HG03378 (cell line): ENCODE data around the gene BCL2L1.
A peak's percentile ranks its signal among the peaks of the same experiment; 100 is the strongest.

Source experiments
- ATAC-seq: cut with Tn5 transposase; IDR thresholded peaks from one replicate; pipeline ENCODE4 v1.9.1; 2021; ENCODE audit warnings: mild to moderate bottlenecking, moderate library complexity; ENCODE audit not compliant: unreplicated experiment

BCL2L1 gene

DNA sequence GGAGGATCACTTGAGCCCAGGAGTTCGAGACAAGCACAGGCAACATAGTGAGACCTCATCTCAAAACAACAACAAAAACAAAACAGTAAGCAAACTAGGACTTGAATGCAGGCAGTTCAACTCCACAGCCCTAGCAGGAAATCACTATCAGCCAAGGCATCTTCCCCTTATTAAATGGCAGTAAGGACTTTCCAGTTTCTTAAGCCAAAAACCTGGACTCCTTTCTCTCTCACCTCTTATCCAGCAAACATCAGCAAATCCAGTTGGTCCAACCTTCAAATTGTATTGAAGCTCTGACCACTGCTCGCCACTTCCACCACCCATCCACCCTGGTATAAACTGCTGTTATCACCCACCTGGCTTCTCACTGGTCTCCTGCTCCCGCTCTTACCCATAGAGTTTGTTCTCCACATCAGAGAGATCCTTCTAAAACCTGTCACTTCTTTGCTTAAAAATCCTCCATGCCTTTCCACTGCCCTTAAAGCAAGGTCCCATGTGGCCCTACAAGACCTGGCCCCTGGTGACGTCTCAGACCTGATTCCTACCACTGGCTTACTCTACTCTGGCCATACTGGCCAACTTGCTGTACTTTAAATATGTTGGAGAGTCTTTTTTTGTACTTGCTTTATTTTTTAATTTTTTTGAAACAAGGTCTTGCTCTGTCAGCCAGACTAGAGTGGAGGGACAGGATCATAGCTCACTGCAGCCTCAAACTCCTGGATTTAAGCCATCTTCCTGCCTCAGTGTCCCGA lies 27.6 kb downstream of the BCL2L1 start:
- no peak for ATAC-seq

DNA sequence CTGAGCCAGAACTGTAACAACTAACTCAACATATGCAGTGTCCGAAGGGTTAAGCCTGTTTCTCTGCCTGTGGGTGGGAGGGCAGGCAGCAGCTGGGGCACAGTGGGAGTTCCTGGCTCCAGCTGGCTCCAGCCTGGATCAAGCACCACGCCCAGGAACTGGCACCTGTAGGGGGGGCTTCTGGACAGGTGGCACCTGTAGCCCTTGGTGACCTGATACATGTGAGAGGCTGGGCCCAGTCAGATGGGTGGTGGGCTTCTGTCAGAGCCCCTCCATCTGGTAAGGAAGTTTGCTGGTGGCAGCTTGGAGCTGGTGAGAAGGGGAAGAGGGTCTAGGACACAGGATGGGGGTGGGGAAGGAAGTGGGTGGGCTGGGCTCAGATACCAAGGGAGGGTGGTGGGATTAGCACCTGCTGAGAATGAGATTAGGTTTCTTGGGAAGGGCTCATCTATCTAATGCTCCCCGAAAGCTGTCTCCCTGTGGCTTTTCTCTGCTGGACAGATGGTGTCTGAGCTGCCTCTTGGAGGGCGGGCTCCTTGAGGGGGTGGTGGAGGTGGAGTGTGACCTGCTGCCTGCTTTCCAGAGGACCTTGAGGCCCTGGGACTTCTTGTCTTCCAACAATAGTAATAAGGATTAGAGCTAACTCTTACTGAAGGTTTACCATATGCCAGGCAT lies 28.5 kb downstream of the BCL2L1 start:
- no peak for ATAC-seq

DNA sequence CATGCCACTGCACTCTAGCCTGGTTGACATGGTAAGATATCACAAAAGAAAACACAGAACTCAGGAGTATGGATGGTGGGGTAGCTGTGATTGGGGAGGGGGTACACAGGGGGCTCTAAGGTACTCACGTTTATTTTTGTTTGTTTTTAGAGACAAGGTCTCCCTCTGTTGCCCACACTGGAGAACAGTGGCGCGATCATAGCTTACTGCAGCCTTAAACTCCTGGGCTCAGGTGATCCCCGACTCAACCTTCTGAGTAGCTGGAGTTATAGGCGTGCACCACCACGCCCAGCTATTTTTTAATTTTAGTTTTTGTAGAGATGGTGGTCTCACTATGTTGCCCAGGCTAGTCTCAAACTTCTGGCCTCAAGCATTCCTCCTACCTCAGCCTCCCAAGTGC lies 29.3 kb downstream of the BCL2L1 start:
- ATAC-seq, result no peak

DNA sequence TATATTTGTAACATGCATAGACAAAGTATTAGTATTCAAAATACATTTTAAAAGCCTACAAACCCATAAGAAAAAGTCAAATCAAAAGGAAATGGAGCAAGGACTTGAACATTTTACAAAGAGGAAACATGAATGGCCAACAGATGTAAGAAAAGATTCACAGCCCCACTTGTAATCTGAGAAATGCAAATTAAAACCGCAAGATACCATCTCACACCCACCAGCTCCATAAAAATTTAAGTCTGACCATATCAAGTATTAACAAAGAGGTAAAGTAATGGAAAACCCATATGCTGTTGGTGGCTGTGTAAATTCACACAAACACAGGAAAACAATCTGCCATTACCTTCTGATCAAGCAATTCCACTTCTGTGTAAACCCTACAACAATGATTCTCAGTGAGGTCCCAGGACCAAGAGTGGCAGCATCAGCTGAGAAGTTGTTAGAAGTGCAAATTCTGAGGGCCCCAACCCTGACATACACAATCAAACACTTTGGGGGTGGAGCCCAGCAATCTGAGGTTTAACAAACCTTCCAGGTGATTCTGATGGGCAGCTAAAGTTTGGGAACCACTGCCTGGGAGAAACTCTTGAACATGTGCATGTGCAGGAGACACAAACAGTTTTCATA lies 30.9 kb downstream of the BCL2L1 start:
- ATAC-seq, result peak; percentile 56

DNA sequence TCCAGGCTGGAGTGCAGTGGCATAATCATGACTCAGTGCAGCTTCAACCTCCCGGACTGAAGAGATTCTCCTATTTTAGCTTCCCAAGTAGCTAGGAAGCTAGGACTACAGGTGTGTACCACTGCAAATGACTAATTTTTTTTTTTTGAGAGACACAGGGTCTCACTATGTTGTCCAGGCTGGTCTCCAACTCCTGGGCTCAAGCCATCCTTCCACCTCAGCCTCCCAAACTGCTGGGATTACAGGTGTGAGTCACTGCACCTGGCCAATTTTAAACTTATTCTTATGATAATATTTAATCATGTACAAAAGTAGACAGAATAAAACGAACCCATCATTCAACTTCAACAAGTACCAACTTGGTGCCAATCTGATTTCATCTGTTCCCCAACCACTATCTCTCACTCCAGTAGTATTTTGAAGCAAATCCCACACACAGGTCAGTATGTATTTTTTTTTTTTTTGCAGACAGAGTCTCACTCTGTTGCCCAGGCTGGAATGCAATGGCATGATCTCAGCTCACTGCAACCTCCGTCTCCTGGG lies 32.5 kb downstream of the BCL2L1 start:
- no peak for ATAC-seq

DNA sequence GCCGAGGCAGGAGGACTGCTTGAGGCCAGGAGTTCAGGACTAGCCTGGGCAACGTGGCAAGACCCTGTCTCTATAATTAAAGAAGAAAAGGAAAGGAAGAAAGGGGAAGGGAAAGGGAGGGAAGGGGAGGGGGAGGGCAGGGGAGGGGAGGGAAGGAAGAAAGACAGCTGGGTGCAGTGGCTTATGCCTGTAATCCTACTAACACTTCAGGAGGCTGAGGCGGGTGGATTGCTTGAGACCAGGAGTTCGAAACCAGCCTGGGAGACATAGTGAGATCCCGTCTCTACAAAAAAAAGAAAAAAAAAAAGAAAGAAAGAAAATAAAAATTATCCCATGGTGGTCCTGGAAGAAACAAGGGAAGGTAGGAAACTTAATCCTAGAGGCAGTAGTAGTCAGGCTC lies 33.5 kb downstream of the BCL2L1 start:
- no peak for ATAC-seq

DNA sequence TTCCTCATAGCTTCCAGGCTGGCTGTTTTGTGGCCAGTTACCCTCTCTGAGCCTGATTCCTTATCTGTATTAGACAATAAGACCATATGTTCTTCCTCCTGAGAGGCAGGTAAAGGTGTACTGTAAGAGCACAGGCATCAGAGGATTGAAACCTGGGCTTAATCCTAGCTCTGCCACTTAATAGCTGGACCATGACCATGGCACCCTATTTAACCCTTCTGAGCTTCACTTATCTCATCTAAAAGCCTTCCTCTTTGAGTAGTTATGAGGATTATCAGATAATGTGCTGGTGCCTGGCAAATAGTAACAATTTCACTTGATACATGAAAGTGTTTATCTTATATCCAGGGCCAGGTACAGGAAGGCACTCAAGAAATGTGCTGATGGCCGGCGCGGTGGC lies 34.9 kb downstream of the BCL2L1 start:
- ATAC-seq, result no peak

DNA sequence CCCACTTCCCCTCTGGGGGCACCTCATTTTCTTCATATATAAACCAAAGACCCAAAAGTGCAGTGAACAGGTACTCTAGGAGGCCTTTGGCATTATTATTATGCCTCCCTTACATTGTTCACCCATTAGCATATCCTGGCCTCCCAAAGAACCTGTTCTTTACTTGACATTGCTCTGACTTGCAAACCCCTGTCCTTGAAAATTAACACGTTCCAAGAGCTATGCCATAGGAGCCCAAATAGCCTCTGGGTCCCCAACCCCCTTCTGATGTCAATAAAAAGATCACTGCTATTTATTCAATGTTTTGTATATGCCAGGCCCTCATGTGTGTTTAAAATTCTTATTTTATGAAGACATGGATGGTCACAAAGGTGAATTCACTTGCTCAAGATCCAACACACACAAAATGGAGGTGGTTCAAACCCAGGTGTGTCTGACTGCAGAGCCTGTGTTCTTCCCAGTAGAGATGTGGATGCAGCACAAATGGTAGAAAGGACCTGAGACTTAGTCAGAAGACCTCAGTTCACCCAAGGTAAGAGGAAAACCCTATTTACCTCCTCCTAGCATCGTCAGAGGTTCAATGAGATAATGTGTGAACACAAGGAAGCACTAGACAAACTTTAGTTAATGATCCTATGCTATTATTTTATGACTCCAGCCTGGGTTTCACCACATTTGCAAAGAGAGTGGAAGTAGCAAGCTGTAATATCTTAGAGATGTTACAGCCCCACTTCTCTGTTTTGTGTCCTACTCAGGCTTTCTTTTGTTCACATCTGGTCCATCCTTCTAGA lies 36.6 kb downstream of the BCL2L1 start:
- ATAC-seq, result no peak

DNA sequence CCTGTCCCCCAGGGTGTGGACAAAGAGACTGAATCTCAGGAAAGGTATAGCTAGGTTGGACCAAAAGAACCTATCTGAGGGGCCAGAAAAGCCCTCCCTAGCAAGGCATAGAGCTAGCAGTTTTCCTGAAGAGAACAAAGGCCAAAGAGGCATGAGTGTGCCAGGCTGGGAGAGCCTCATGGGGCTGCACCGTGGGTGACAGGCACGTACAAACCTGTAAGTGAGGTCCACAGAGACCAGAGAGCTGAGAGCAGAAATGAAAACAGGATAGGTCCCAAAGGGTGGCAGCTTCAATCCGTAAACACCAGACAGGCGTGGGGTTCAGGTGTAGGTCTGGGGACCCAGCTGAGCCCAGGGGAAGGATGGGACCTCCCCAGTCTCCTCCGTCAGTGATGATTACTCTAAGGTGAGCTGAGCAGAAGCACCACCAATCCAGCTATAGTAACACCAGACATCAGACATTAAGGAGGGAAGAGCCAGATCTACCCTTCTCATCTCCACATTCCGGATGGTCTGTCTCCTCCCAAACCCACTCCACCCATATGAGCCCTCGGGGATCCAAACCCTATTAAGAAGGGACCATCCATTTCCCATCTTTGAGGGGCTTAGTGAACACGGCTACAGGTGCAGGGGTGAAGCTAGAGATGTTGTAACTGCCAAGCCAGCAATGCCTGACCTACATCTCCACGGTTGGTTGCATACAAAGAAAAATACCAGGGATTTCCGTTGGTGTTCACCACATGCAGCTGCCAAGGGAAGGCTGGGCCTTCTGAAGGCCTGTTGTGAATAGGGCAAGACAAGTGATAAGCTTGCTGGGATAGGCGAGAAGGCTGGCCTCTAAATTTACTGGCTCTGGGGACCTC lies 38.3 kb downstream of the BCL2L1 start:
- ATAC-seq, result no peak

DNA sequence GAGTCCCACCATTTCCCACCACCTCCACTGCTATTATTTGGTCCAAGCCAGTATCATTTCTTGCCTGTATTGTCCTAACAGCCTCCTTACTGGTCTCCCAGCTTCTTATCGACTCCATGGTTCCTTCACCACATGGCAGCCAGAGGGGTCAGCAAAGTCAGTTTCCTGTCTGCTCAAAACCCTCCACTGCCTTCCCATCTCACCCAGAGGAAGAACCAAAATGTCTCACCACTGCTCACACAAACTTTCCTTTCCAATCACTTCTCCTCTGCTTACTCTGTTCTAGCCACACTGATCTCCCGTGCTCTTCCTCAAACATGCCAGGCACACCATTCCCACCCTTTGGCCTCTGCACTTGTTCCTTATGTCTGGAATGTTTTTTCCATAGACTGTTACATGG lies 39.7 kb downstream of the BCL2L1 start:
- ATAC-seq, result no peak

DNA sequence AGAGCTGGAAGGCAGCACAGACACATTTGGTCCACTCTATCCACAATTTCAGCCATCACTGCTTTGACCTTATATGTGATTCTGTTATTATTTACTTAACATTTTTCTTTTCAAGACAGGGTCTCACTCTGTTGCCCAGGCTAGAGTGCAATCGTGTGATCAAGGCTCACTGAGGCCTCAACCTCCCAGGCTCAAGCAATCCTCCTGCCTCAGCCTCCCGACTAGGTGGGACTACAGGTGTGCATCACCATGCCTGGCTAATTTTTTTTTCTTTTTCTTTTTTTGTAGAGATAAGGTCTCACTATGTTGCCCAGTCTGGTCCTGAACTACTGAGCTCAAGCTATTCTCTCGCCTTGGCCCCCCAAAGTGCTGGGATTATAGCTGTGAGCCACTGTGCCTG lies 40.3 kb downstream of the BCL2L1 start:
- ATAC-seq, result no peak

DNA sequence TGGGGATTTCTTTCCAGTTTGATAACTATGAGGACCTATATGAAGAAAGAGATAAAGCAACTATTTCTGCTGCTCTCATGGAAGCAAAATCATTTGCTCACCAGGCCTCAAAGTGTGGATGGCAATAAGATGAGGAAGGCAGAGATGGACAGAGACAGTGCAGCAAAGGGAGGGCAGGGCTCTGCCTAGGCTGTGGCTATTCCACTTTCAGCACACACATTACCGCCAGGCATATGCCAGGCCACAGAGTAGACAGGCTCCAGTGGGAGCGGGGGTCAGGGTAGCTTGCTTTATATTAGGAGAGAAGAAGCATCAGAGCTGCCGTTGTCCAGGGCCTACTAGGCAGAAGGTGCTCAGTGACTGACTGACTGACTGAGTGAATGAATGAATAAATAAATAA lies 40.9 kb downstream of the BCL2L1 start:
- no peak for ATAC-seq

DNA sequence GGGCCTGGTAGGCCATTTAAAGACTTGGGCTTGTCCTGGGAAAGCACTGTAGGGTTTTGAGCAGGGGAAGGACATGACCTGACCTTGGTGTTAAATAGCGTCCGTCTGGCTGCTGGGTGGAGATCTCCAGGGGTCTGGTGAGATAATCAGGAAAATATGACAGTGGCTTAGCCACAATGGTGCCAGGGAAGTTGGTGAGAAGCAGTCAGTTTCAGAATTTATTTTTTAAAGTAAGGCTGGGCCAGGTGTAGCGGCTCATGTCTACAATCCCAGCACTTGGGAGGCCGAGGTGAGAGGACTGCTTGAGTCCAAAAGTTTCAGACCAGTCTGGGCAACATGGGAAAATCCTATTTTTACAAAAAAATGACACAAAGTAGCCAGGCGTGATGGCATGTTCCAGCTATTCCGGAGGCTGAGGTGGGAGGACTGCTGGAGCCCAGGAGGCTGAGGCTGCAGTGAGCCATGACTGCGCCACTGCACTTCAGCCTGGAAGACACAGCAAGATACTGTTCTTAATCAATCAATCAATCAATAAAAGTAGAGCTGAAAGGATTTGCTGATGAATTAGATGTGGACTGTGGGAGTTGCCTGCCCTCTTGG lies 41.4 kb downstream of the BCL2L1 start:
- no peak for ATAC-seq

DNA sequence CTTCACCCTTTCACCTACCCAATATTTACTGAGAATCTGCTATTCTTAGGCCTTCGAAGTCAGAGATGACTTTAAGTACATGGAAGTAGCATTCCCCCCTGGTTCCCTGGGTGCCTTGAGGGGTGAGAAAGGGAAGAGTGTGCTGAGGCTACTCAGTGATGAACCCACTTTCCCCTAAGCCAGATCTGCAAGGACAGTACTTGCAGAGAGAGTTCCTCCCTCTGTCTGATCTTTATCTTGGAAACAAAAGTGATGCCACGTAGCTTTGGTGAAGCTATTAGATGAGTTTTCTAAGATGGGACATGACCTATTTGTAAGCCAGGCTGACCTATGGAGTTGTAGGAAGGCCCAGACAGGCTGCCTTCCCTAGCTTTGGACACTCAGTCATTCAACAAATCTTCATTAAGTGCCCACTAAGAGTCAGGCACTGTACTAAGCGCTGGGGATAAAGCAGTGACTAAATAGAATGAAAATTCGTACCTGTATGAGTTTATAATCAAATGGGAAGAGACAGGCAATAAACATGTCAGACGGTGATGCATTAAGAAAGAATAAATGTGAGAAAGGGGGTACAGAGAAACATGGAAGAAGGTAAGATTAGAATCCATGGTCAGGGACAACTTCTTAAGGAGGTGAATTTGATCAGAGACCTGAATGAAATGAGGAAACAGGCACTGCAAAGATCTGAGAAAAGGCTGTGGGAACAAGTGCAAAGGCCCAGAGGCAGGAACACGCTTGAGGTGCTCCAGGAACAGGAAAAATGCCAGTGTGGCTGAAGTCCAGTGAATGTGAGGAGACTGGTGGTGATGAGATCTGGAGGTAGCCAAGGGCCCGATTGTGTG lies 42.2 kb downstream of the BCL2L1 start:
- no peak for ATAC-seq

DNA sequence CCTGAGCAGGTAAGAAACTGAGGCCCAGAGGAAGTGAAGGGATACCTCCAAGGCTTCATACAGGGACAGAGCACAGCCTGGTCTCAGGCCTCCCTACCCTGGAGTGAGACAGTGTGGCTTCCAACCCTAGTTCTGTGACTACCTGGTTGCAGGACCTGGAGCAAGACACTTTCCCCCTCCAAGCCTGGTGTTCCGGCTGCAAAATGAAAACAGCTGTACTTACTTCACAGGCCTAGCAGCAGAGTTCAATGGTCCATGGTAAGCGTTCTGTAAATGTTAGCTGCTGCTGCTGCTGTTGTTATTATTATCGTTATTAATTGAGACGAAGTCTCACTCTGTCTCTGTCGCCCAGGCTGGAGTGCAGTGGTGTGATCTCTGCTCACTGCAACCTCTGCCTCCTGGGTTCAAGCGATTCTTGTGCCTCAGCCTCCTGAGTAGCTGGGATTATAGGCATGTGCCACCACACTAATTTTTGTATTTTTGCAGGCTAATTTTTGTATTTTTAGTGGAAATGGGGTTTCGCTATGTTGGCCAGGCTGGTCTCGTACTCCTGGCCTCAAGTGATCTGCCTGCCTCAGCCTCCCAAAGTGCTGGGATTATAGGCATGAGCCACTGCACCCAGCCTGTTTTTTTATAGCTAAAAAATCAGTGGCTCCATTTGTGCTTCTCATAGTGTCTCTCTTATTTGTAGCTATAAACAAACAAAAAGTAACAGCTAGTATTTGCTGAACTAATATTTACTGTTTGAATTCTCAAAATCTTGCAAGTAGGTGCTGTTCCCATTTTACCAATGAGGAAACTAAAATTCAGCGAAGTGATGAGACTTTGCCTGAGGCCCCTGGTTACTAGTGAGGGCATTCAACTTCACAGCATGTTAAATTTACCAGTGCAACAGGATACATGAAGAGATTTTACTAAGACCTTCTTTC lies 43.0 kb downstream of the BCL2L1 start:
- no peak for ATAC-seq

DNA sequence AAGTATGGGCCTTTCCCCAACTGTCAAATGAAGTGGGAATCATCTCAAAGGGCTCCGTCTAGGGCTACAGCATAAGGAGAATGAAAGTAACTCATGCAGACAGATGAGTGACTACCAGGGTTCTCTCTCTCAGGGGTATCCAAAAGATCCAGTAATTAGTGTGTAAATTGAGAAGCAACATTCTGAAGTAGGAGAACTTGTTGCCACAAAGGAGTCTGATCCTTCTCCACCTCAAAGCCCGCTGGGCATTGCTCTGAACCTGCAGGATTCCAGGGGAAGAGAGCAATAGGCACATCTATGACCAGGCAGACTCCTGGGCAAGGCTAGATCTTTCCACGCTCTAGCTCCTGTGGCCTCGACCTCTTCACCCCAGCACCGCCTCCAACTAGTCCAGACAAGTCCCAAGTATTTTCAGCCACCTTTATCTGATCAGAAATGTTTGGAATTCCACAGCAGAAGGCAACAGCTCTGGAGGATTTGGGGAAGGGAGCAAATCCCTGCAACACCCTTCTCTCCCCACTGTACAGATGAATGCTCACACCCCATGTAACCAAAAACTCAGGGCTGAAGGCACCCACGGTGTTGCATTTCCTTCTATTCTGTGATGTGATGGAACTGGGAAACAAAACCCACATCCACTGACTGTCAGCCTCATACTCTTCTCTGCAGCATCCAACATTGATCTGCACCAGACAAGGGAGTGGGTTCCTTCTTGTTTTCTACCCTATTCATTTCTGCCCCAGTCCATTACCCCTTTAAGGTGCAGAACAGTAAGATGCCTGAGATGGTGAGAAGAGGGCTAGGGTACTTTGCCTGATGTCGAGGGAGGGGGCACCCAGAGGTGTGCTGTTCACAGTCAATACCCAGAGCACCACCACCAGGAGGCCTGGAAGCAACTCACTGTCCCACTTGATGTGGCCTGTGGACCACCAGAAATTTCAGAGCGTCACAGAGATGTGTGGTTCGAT lies 44.0 kb downstream of the BCL2L1 start:
- ATAC-seq, result no peak
